ENCODE data around the gene HS3ST4. TPM values are rescaled to one million over a fixed set of nuclear protein-coding genes. Genes with fewer than 3 reads are reported as not detected.

Gene HS3ST4
- total and polyA plus RNA-seq, 2 of the 8 experiments (the other 6 are each of a cell fraction or from before 2014, with no cell fraction given), result 1.9 to 3.3 TPM

- TF ChIP-seq GABPA (IDR thresholded peaks at IDR 0.05; ENCODE audit: borderline replicate concordance, insufficient read depth, low read length) (no peak), EZH2 (IDR thresholded peaks at IDR 0.05; ENCODE audit: low read depth, low read length, severe bottlenecking) (no peak), CHD2 (IDR thresholded peaks at IDR 0.05; ENCODE audit: low read length) (no peak)
These were observed 426.8 kb downstream of the HS3ST4 start (continued) for GRCh38 chr16:26118575-26118974.
